SIG-M5 treated with dmso at 0.1 percent for 504 hours (cell line): Measurements from ENCODE around the gene TRAF4.

Experiments
- DNase-seq: peaks from one replicate; lab custom pipeline; 2025; ENCODE audit not compliant: unreplicated experiment; lab: John Stamatoyannopoulos, UW

TRAF4 gene

DNA sequence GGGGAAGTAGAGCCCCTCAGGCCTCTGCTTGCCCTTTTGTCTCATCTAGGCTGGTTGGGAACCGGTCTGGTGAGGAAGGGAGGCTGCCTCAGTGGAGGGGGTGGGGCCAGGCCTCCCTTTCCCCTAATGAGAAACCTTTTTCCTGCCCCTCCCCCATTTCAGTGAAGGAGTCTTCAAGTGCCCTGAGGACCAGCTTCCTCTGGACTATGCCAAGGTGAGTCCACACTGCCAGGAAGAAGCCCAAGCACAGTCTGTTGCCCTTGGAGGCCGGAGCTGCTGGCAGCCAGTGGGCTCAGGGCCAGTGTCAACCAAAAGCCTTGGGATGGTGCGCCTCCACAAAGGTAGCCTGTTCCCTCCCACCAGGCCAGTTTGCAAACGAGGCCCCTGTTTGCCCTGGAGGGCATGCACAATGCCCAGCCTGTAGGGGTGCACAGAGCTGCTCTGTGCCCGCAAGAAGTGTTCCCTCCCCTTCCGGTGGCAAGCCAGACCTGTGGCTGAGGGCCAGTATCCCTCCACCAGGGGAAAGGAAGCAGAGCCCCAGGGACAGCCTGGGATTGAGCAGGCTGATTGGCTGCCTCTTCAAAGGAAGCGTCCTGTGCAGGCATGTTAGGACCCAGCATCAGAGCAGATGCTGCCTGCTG is 3.4 kb downstream of the TRAF4 start:
- no peak for DNase-seq

DNA sequence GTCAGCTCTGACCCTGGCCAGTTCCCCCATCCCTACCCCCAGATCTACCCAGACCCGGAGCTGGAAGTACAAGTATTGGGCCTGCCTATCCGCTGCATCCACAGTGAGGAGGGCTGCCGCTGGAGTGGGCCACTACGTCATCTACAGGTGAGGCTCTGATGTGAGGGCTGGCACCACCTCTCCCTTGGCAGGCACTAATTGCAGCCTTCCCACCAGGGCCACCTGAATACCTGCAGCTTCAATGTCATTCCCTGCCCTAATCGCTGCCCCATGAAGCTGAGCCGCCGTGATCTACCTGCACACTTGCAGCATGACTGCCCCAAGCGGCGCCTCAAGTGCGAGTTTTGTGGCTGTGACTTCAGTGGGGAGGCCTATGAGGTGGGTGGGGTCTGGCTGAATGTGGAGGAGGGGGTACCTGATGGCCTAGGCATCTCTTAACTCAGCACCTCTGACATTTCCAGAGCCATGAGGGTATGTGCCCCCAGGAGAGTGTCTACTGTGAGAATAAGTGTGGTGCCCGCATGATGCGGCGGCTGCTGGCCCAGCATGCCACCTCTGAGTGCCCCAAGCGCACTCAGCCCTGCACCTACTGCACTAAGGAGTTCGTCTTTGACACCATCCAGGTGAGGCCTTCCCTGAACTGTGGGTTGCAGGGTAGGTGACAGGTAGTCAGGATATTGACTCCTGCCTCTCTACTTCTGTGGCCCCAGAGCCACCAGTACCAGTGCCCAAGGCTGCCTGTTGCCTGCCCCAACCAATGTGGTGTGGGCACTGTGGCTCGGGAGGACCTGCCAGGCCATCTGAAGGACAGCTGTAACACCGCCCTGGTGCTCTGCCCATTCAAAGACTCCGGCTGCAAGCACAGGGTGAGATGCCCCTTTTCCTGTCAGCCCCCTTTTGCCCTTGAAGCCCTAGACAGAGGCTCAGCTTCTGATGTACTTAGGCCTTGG is 4.3 kb downstream of the TRAF4 start:
- no peak for DNase-seq

DNA sequence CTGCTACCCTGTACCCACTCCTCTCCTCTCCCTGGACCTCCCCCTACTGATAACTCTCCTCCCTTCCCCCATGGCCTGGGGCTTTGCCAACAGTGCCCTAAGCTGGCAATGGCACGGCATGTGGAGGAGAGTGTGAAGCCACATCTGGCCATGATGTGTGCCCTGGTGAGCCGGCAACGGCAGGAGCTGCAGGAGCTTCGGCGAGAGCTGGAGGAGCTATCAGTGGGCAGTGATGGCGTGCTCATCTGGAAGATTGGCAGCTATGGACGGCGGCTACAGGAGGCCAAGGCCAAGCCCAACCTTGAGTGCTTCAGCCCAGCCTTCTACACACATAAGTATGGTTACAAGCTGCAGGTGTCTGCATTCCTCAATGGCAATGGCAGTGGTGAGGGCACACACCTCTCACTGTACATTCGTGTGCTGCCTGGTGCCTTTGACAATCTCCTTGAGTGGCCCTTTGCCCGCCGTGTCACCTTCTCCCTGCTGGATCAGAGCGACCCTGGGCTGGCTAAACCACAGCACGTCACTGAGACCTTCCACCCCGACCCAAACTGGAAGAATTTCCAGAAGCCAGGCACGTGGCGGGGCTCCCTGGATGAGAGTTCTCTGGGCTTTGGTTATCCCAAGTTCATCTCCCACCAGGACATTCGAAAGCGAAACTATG is 5.2 kb downstream of the TRAF4 start:
- DNase-seq = no peak

DNA sequence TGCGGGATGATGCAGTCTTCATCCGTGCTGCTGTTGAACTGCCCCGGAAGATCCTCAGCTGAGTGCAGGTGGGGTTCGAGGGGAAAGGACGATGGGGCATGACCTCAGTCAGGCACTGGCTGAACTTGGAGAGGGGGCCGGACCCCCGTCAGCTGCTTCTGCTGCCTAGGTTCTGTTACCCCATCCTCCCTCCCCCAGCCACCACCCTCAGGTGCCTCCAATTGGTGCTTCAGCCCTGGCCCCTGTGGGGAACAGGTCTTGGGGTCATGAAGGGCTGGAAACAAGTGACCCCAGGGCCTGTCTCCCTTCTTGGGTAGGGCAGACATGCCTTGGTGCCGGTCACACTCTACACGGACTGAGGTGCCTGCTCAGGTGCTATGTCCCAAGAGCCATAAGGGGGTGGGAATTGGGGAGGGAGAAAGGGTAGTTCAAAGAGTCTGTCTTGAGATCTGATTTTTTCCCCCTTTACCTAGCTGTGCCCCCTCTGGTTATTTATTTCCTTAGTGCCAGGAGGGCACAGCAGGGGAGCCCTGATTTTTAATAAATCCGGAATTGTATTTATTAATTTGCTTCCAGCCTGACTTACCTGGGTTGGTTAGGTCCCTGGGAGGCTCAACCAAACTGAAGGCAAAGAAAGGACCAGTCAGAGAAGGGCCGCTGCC is 5.8 kb downstream of the TRAF4 start:
- DNase-seq = no peak

DNA sequence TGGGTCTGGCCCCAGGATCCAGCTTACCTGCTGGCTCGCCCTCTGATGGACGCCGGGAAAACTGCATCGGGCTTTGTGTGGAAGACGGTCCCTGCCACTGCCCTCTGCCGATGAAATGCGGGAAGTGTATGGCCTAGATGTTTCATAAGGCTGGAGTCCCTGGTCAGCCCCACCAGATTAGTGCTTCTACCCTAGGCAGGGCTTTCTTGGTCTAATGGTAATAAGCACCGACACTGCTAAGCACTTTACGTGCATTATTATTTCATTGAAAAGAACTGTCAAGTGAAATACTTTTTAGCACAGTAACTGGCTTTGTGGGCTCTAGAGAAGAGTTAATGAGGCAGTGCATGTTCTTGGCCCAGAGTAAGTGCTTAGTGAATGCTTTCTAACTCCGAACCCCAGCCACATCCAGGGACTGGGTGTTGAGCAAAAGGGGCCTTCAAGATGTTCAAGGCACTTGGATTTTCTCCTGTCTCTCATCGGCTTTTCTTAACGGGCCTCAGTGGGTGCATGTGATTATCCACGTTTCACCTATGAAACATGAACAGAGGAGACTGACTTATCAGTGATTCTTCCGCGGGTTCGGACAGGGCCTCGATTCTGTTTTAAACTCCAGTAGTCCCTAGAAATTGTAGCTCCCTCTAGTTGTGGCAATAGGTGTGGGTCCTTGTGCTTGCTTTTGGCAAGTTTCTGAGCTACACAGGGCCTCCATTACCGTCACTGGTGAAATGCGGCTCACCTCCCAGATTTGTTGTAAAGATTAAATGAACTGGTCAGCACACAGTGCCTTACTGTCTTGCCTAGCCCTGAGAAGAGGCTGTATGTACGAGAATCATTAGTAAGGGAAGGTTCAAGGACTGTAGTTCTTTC is 6.6 kb downstream of the TRAF4 start:
- DNase-seq = peak; percentile 92

DNA sequence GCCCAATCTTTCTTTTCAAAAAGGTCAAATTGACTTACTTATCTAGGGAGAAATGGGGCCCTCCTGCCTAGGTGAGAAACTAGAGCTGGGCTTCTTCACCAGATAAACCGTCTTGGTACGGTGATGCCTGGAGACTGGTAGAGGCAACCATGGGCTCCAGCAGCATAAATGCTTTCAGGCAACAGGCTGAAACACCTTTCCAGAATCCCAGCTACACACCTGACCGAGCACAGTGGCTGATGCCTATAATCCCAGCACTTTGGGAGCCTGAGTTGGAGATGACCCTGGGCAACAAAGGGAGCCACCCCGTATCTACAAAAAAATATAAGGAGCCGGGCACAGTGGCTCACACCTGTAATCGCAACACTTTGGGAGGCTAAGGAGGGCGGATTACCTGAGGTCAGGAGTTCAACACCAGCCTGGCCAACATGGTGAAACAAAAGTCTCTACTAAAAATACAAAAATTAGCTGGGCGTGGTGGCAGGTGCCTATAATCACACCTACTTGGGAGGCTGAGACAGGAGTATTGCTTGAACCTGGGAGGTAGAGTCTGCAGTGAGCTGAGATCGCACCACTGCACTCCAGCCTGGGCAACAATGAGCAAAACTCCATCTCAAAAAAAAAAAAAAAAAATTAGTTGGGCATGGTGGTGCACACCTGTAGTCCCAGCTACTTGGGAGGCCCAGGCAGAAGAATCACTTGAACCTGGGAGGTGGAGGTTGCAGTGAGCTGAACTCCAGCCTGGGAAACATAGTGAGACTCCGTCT is 8.0 kb downstream of the TRAF4 start:
- no peak for DNase-seq

DNA sequence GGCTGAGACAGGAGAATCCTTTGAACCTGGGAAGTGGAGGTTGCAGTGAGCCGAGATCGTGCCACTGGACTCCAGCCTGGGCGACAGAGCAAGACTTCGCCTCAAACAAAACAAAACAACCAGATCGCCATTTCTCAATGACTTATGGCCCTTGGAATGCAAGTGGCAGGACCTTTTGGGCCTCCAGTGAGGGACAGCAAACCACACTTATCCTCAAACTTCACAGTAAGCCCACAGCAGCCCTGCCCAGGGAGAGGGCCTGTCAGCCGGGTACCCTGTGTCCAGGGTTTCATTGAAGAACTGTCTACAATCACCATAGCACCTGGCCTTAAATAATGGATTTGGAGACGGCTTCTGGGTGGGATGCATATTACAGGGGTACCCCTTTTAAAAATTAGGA is 11.7 kb downstream of the TRAF4 start:
- DNase-seq = no peak

DNA sequence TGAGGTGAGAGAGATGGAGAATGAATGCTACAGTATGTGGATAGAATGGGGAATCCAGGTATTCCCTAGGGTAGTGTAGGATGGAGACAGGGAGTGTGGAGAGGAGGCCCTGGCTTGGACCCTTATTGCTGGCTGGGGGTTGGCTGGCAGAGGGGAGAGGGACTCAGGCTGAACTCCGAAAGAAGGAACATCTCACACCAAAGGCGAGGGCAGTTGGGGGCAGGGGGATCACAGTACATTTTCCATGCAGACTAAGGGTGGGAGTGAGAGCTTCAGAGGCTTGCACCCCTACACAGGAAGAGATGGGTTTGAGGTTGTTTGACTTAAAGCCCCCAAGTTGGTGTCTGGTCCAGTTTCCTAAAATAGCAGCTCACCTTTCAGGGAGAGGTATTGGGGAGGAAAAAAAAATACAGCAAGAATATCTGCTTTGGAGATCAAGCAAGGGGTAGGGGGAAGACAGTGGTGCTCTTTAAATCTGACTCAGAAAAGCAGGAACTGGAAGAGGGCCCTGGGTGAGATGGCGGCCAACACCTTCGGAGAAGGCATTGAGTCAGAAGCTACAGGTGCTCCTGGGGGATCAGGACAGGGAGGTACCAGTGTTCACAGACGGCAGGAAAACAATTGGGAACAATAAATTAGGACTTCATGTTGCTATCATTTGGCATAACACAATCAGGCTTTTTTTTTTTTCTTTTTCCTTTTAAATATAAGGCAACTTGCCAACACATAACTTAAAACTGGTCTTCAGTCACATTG is 12.4 kb downstream of the TRAF4 start:
- no peak for DNase-seq

DNA sequence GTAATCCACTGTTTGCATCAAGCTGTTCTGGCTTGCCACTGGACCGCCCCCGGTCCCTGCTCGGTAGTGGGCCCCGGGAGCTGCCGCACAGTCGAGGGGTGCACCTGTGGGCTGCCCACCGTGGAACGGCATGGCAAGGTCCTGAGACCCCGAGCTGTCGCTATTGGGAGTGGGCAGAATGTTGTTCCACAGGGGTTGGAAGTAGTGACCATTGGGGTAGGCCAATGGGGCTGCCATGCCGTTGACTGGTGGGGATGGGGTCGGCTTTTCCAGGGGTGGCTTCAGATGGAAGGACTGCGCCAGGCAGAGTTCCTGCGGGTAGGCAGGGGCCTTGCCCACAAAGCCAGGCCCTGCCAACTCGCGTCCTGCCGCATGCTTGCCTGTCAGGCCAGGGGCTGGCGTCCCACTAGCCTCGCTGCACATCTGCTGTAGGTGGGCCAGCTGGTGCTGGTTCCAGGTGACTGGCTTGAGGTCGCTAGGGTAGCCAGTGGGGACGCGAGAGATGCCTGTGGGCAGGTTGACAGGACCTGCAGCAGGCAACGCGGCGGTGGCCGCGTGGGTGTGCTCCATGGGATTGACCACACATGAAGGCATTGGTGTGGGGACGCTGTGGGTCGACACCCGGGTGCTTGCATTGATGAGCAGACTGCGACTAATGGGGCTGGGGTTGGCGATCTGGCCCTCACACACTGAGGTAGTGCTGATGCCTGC is 14.8 kb downstream of the TRAF4 start:
- DNase-seq = no peak

DNA sequence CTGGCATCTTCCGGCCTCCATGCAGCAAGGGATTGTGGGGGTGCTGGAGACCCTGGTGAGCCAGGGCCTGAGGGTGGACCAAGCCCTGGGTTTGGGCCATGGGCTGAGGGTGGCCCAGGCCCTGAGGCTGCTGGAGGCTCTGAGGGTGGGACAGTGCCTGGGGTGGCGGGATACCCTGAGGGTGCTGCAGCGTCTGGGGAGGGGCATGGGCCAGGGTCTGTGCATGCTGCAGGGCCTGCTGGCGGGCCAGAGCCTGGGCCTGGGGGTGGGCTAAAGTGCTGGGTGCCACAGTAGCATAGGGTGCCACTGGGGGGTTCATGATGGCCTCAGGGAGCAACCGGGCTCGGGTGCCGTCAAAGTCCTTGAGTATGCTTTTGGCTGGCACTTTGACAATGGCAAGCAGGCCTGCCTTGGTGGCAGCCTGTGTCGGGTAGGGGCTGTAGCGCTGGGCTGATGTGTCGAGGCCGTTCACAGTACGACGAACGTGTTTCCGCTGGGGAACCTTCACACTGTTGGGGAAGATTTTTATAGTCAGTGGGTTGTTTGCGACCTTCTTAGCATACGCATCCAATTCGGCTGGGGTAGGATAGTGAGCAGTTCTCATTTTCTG is 15.6 kb downstream of the TRAF4 start:
- no peak for DNase-seq

DNA sequence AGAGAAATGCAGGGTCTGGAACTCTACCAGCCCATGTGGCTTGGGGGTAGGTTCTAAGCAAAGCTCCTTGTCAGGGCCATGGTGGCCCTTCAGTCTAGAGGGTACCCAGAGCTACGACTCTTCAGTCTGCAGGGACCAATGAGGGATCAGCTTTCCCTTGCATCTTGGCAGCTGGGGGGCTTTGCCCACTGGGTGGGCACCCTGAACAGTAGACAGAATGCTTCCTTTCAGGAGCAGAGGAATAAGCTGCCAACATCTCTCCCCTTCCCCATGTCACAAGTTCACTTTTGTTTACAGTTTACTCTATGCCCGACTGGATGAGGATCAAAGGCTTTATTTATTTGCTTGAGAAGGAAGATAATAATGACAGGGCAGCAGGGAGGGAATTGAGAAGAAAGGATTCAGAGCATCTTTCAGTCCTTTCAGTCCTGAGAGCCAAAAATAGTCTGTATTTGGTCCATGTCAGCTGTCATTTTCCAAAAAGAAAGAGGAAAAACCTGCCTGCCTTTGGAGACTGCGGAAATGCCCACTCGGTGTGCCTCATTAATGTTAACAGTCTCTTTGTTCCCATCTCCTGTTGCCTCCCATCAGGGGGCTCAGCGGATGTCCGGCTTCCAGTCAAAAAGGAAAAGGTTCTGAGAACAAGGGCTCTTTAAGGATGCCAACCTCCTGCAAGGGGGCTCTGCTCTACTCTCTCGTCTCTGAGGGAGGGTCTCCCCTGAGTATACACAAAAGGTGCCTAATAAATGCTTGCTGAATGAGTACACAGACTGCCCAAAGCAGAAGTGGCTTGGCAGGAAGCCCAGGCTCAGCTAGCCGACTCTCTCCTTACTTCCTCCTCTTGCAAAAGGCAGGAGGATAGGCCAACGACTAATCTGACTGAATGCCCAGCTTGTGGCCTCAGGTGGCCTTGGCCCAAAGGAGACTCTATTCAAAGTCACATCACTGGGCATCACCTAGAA is 17.1 kb downstream of the TRAF4 start:
- peak; percentile 57 for DNase-seq

DNA sequence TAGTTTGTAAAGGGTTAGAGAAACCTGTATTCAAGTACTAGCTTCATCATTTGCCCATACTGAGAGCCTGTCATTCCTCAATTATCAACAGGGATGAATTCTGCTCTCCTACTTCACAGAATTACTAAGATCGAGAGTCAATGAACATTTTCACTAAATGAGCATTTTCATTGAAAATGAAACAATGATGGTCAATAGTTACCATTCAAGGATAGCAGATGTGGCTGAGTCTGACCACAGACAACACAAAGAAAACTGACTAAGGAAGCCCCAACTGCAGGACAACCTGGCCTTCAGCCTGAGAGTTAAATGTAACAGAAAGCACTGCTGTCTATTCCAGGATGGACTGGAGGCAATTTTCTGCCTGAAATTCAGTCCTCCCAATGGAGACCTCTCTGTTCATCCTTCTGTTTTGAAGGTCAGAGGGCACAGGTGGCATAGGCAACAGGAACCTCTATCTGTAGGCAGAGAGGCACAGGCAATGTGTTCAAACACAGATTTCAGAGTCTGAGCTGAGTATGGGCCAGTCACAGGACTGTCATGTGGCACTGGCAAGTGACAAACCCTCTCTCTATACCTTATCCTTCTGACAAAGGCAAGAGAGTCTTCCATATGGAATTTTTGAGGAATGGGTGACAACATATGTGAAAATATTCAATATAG is 19.5 kb downstream of the TRAF4 start:
- DNase-seq = no peak

DNA sequence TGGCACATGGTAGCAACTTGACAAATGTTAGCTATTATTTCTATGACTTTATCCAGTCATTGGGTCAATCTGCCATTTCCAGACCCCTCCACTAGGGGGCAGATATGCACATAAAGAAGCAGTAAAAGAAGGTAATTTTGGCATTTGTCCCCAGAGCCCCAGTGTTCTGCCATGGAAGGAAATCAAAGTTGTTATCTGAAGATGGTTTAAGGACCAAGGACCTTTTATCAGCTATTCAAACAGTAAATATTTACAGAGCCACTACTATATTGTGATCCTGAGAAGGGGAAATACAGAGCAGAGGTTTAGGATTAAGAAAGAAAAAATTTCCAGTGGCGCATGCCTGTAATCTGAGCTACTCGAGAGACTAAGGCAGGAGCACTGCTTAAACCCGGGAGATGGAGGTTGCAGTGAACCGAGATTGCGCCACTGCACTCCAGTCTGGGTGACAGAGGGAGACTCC is 20.0 kb downstream of the TRAF4 start:
- peak; percentile 60 for DNase-seq

DNA sequence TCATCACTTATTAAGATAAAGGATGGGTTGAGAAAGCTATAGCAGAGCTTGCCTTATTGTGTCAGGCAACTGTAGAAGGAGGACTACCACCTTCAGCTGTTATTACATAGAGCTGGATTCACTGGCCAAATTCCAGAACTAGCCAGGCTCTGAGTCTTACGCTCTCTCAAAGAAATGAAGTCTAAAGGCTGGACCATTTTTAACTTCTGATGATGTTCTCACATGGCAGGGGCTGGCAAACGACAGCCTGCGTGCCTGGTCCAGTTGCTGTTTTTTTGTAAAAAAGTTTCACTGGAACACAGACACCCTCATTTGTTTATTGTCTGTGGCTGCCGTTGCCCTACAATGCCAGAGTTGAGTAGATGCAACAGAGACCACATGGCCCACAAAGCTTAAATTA is 21.2 kb downstream of the TRAF4 start:
- no peak for DNase-seq

DNA sequence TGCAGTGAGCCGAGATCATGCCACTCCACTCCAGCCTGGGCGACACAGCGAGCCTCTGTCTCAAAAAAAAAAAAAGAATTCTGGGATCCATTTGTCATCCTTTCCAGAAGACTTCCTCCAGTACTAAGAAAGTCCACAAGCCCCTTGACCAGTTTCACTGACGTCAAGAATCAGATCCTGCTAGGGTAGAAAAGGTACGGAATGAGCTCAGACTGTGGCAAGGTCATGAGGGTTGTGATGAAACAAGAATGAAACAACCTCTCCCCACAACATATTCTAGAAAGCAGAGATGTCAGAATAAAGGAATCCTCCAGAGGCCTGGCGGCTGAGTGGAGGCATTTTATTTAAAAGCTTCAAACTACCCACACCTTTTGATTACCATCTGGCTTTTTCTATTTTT is 29.9 kb downstream of the TRAF4 start:
- DNase-seq = no peak

DNA sequence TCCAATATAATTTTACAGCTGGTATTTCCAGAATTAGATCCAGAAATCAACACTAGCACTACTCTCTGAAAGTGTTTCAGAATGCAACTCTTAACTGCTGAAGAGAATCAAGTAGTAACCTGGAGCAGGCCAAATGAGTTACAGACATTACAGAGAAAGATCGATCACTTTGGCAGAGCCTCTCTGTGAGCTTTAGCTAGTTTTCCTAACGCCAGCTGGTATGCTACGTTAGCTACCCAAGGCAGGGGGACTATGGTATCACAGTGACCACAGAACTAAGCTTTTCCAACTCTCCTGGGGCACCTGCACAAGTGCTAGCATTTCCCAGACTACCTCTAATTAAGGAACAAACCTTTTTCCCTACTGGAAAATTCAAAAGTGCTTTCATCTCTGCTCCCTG is 30.4 kb downstream of the TRAF4 start:
- DNase-seq = no peak
